Lung (tissue), 12 donors: ENCODE results near the gene CCDC171. TPM values are rescaled to one million over a fixed set of nuclear protein-coding genes. Genes with fewer than 3 reads are reported as not detected.

ENCODE experiments used
- ATAC-seq: fragments of 200-7000 bp; cut with Tn5 transposase; one replicate; pipeline ENCODE4 v1.9.1; 2020; ENCODE audit warnings: moderate number of reproducible peaks; ENCODE audit not compliant: insufficient read depth, low FRiP score
- DNase-seq, 3 donors: peaks; one replicate each; pipeline ENCODE4 v3.0.0-alpha.2; 2013 to 2017
- H3K27ac ChIP-seq, 2 donors: one replicate each; pipeline ENCODE4 v1.5.1; 2013; ENCODE audit warnings: mild to moderate bottlenecking in 2 of 2, moderate library complexity in 2 of 2, control low read depth in 1 of 2, inconsistent platforms in 1 of 2, low read depth in 1 of 2, low read length in 1 of 2
- H3K27me3 ChIP-seq, 3 donors: one replicate each; pipeline ENCODE4 v1.5.1; 2013; ENCODE audit warnings: low read length in 2 of 3; ENCODE audit not compliant: control insufficient read depth in 3 of 3, insufficient read depth in 3 of 3
- H3K36me3 ChIP-seq, 4 donors: one replicate each; pipeline ENCODE4 v1.5.1; 2013; ENCODE audit warnings: low read length in 4 of 4, mild to moderate bottlenecking in 1 of 4, moderate library complexity in 1 of 4; ENCODE audit not compliant: control insufficient read depth in 4 of 4, insufficient read depth in 4 of 4
- H3K4me1 ChIP-seq, 5 donors: one replicate each; pipeline ENCODE4 v1.5.1; 2013; ENCODE audit warnings: low read length in 5 of 5, mild to moderate bottlenecking in 2 of 5, moderate library complexity in 1 of 5; ENCODE audit not compliant: control insufficient read depth in 5 of 5, insufficient read depth in 5 of 5
- H3K4me3 ChIP-seq: one replicate; pipeline ENCODE4 v1.5.1; 2013; ENCODE audit warnings: mild to moderate bottlenecking, control low read depth, moderate library complexity
- H3K9ac ChIP-seq, 2 donors: one replicate each; pipeline ENCODE4 v1.5.1; 2013; ENCODE audit warnings: low read length in 2 of 2, control low read depth in 1 of 2; ENCODE audit not compliant: insufficient read depth in 1 of 2
- H3K9me3 ChIP-seq, 4 donors: one replicate each; pipeline ENCODE4 v1.5.1; 2013; ENCODE audit warnings: low read length in 3 of 4, mild to moderate bottlenecking in 1 of 4, moderate library complexity in 1 of 4; ENCODE audit not compliant: control insufficient read depth in 4 of 4, insufficient read depth in 3 of 4
- CTCF ChIP-seq: IDR thresholded peaks from 2 replicates; pipeline ENCODE4 v1.5.1; 2012; ENCODE audit warnings: mild to moderate bottlenecking; ENCODE audit errors: control extremely low read depth, extremely low read depth
- WGBS, 2 donors: extraction: QIAGEN DNeasy Blood & Tissue Kit; methylation state at CpG; one replicate each; pipeline ENCODE4 v1.1.7; 2013; 5-methylcytosine and 5-hydroxymethylcytosine counted together
- polyA plus RNA-seq, 2 donors: library from polyadenylated mRNA; stranded (reverse); fragments of 200-250 nt; gene quantifications; one replicate each; pipeline ENCODE4 v1.2.1, GENCODE V29; 2013
- total RNA-seq, 2 donors: library from RNA; depleted of rRNA in 1 of 2; stranded (reverse); fragments of >200 nt in 1 of 2; gene quantifications; one replicate each; pipeline ENCODE4 v1.2.1, GENCODE V29; 2014 to 2021
- donor health status: control.
- donor health status: control.
- donor health status: Bipolar disorder and iron deficiency.
- donor health status: healthy.
- donor health status: DM: yes; HTN: yes; CAD: no.

The CCDC171 gene
- total and polyA plus RNA-seq, 4 donors, result 0.40 to 17.0 (median 2.5) TPM

GRCh38 chr9:15729507-15729906, 176.7 kb downstream of the CCDC171 start:
- Histone ChIP-seq H3K9ac (no peak overlapping the region), H3K4me1 (peaks cover 0 to 14% (median 0%) of the 10 kb centered on the region in 5 donors), H3K9me3 (no peaks in the 10 kb centered on the region), H3K27me3 (no peaks in the 10 kb centered on the region), H3K27ac (no peak overlapping the region), H3K4me3 (no peak overlapping the region), H3K36me3 (peaks cover 0 to 3% (median 0%) of the 10 kb centered on the region in 4 donors)
- no peak for ATAC-seq
- 79 to 82% methylated on average over 2 of the region's 2 CpGs for WGBS, 2 donors
- no peak for DNase-seq
- no peak for TF ChIP-seq CTCF

GRCh38 chr9:15735083-15735857, 182.4 kb downstream of the CCDC171 start:
- Histone ChIP-seq H3K36me3 (no peaks in the 10 kb centered on the region), H3K4me1 (peaks cover 0 to 21% (median 1%) of the 10 kb centered on the region in 5 donors), H3K9ac (no peak overlapping the region), H3K27ac (no peak overlapping the region), H3K4me3 (no peak overlapping the region), H3K27me3 (no peaks in the 10 kb centered on the region), H3K9me3 (peaks cover 0 to 1% (median 0%) of the 10 kb centered on the region in 4 donors)
- TF ChIP-seq CTCF, result no peak
- DNase-seq (peak; percentile 49 to 89 (median 88)), ATAC-seq (peak; percentile 83)
- WGBS, 2 donors, result 59 to 82% methylated on average over 5 of the region's 5 CpGs

- Histone ChIP-seq H3K4me3 (no peak overlapping the region), H3K4me1 (peaks cover 0 to 21% (median 1%) of the 10 kb centered on the region in 5 donors), H3K9me3 (peaks cover 0 to 3% (median 1%) of the 10 kb centered on the region in 4 donors), H3K27ac (no peak overlapping the region), H3K36me3 (no peaks in the 10 kb centered on the region), H3K27me3 (no peaks in the 10 kb centered on the region), H3K9ac (no peak overlapping the region)
- ATAC-seq (no peak), DNase-seq (no peak)
- 84 to 90% methylated on average over 6 of the region's 6 CpGs for WGBS, 2 donors
- TF ChIP-seq CTCF, result no peak
These were observed 183.7 kb downstream of the CCDC171 start for GRCh38 chr9:15736569-15736968.
